Type B pancreatic cell (in vitro differentiated cells): ENCODE measurements around the gene NOX5. TPM values are rescaled to one million over a fixed set of nuclear protein-coding genes. Genes with fewer than 3 reads are reported as not detected.

Source experiments
- DNase-seq: peaks from one replicate; pipeline ENCODE4 v3.0.0; 2021; ENCODE audit warnings: mixed read lengths; ENCODE audit not compliant: unreplicated experiment; ENCODE audit errors: extremely low spot score
- H3K27ac Mint-ChIP-seq: 2 replicates; pipeline ENCODE4 v1.8.0; 2021; ENCODE audit warnings: mild to moderate bottlenecking, mixed read lengths
- H3K27me3 Mint-ChIP-seq: 2 replicates; pipeline ENCODE4 v1.8.0; 2021; ENCODE audit warnings: mixed read lengths
- H3K36me3 Mint-ChIP-seq: 2 replicates; pipeline ENCODE4 v1.8.0; 2021; ENCODE audit warnings: mixed read lengths
- H3K4me1 Mint-ChIP-seq: one replicate; pipeline ENCODE4 v1.8.0; 2021; ENCODE audit warnings: mixed read lengths; ENCODE audit not compliant: unreplicated experiment
- H3K4me3 Mint-ChIP-seq: 2 replicates; pipeline ENCODE4 v1.8.0; 2021; ENCODE audit warnings: mild to moderate bottlenecking, mixed read lengths
- H3K9me3 Mint-ChIP-seq: 2 replicates; pipeline ENCODE4 v1.8.0; 2021; ENCODE audit warnings: mixed read lengths
- total RNA-seq: library from RNA; stranded (reverse); gene quantifications from 2 replicates; pipeline ENCODE4 v1.2.1, GENCODE V29; 2021; ENCODE audit warnings: low replicate concordance
- TF ChIP-seq, protein P1 (sequence below): fragments of 200-600 bp; sonication (generic); conservative IDR thresholded peaks from 2 replicates; pipeline ENCODE4 v1.5.0; 2021; ENCODE audit warnings: antibody characterized with exemption, mild to moderate bottlenecking

Gene NOX5
- total RNA-seq, 1 donor from 2014 or later, result not detected

DNA sequence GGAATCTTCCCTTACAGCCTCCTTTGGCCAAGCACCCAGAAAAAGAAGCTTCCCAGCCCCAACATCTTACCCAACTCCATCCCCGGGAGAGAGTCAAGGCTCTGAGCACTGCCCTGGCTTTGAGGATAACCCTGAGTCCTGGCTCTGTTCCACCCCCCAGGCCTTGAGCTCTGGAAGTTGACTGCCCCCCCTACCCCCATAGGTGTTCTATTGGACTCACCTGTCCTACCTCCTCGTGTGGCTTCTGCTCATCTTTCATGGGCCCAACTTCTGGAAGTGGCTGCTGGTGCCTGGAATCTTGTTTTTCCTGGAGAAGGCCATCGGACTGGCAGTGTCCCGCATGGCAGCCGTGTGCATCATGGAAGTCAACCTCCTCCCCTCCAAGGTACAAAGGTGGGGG, 22.3 kb downstream of the NOX5 start:
- DNase-seq, result no peak
- no peaks in the 10 kb centered on the region for H3K36me3 Mint-ChIP-seq
- no peak overlapping the region for H3K27ac Mint-ChIP-seq
- no peaks in the 10 kb centered on the region for H3K9me3 Mint-ChIP-seq
- H3K4me3 Mint-ChIP-seq, result no peak overlapping the region
- no peaks in the 10 kb centered on the region for H3K4me1 Mint-ChIP-seq
- TF ChIP-seq, protein P1, sequence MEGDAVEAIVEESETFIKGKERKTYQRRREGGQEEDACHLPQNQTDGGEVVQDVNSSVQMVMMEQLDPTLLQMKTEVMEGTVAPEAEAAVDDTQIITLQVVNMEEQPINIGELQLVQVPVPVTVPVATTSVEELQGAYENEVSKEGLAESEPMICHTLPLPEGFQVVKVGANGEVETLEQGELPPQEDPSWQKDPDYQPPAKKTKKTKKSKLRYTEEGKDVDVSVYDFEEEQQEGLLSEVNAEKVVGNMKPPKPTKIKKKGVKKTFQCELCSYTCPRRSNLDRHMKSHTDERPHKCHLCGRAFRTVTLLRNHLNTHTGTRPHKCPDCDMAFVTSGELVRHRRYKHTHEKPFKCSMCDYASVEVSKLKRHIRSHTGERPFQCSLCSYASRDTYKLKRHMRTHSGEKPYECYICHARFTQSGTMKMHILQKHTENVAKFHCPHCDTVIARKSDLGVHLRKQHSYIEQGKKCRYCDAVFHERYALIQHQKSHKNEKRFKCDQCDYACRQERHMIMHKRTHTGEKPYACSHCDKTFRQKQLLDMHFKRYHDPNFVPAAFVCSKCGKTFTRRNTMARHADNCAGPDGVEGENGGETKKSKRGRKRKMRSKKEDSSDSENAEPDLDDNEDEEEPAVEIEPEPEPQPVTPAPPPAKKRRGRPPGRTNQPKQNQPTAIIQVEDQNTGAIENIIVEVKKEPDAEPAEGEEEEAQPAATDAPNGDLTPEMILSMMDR, result no peak
- H3K27me3 Mint-ChIP-seq, result peaks cover 19% of the 10 kb centered on the region

DNA sequence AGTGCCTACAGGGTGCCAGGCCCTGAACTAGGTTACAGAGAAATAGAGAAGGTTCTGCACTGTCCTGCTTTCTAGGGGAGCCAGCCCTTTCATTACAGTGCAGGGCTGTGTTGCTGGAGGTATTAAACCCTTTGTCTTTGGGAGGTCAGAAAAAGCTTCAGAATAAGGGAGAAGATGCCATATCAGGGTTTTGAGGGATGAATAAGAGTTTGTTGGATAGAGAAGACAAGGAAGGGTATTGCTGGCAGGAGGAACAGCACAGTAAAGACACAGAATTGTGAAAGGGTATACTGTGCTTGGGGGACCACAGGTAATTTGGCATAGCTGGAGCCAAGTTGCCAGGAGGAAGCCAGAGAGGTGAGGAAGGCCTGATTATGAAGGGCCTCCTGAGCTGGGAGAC, 23.0 kb downstream of the NOX5 start:
- Mint-ChIP-seq H3K4me3 (no peak overlapping the region), H3K4me1 (no peaks in the 10 kb centered on the region), H3K36me3 (no peaks in the 10 kb centered on the region), H3K27ac (no peak overlapping the region), H3K27me3 (peaks cover 16% of the 10 kb centered on the region), H3K9me3 (no peaks in the 10 kb centered on the region)
- DNase-seq, result no peak
- TF ChIP-seq, protein P1, result no peak

DNA sequence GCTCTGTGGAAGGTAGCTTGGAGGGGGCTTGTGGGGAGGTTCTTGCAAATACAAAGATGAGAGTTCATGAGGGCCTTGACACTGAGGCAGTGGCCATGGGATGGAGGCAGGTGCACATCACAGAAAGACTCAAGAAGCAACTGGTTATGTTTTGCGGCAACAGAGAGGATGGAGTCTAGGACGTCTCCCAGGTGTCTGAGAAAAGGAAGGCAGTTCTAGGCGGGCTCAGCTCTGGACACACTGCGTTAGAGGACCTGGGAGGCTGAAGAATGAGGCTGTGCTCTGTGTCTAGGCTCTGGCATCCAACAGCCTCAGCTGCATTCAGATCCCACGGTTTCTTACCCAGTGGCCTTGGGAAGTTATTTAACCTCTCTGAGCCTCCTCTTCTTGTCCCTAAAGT, 23.5 kb downstream of the NOX5 start:
- Mint-ChIP-seq H3K9me3 (no peaks in the 10 kb centered on the region), H3K4me3 (no peak overlapping the region), H3K4me1 (no peaks in the 10 kb centered on the region)

DNA sequence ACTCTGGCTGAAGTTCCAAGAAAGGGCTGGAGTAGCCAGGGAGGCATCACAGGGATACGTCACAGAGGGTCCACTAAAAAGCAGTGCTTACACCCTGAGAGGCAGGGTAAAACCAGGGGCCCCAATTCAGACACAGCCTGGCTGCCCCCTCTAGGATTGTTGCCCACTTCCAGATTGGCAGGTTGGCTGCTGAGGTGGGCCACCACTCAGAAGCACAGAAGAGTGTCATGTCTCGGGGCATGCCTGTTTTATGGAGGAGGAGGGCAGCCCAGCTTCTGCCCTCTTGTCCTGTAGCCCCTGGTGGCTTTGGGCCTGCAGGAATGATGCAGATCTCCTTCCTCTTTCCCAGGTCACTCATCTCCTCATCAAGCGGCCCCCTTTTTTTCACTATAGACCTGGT, 24.0 kb downstream of the NOX5 start:
- H3K27ac Mint-ChIP-seq, result no peak overlapping the region
- H3K36me3 Mint-ChIP-seq, result no peaks in the 10 kb centered on the region
- no peaks in the 10 kb centered on the region for H3K4me1 Mint-ChIP-seq
- TF ChIP-seq, protein P1, result no peak
- DNase-seq, result no peak
- H3K27me3 Mint-ChIP-seq, result peaks cover 16% of the 10 kb centered on the region
- no peaks in the 10 kb centered on the region for H3K9me3 Mint-ChIP-seq
- no peak overlapping the region for H3K4me3 Mint-ChIP-seq

More for the DNA sequence above, 23.5 kb downstream of the NOX5 start:
- no peak for DNase-seq
- TF ChIP-seq, protein P1, result no peak
- Mint-ChIP-seq H3K27me3 (peaks cover 16% of the 10 kb centered on the region), H3K27ac (no peak overlapping the region), H3K36me3 (no peaks in the 10 kb centered on the region)

DNA sequence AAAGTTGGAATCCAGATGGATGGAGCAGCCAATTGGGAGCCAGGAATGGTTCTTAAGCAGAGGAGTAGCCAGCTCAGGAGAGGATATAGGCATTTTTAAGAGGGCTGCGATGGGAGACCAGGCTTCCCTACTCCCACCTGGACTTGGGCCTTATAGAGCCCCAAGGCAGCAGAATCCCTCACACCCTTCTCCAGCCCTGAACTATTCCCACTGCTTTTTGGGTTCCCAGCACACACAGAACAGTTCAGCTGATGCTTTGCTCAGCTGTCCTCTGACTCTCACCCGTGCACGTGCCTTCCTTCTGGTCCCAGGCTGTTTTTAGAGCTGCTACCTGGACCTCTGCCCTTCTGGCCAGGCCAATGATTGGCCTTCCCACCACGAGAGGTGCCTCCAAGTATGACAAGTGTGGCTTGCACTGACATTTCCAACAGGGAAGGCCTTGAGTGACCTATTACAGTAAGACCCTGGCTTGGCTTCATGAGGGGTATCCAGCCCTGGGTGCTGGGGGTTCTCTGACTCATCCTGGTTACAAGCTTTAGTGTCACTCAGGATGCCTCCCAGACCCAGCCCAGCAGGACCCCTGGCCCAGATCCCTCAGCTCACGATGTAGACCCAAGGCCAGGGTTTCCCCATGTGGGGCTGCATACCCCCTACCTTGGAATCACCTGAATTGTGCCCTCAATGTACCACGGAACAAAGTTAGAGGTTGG, 25.2 kb downstream of the NOX5 start:
- H3K27me3 Mint-ChIP-seq, result peaks cover 16% of the 10 kb centered on the region
- no peaks in the 10 kb centered on the region for H3K36me3 Mint-ChIP-seq
- H3K4me3 Mint-ChIP-seq, result no peak overlapping the region
- H3K27ac Mint-ChIP-seq, result no peak overlapping the region
- DNase-seq, result no peak
- no peaks in the 10 kb centered on the region for H3K4me1 Mint-ChIP-seq
- no peaks in the 10 kb centered on the region for H3K9me3 Mint-ChIP-seq
- TF ChIP-seq, protein P1, result no peak
